DND-41 (cell line): ENCODE data around the gene NPNT.
"Not testable (repeated sequence)": the region's sequence is repeated elsewhere in the genome, so short reads cannot be mapped to it uniquely, and the experiment has no call there.

Experiments
- ATAC-seq: fragments of 200-7000 bp; cut with Tn5 transposase; 3 replicates; pipeline ENCODE4 v1.9.1; 2021; ENCODE audit warnings: low read depth; ENCODE audit not compliant: insufficient read depth
- DNase-seq: peaks from one replicate; pipeline ENCODE4 v3.0.0-alpha.2; 2020
- H2AFZ ChIP-seq: 2 replicates; pipeline ENCODE4 v1.6.0; 2012; ENCODE audit warnings: low read depth, low read length
- H3K27ac ChIP-seq: 2 replicates; pipeline ENCODE4 v1.5.1; 2012; ENCODE audit warnings: low read length, inconsistent platforms
- H3K27me3 ChIP-seq: fragments of 200-600 bp; sonication (generic); 2 replicates; pipeline ENCODE4 v1.6.0; 2012; ENCODE audit warnings: low read length, mild to moderate bottlenecking, inconsistent platforms; ENCODE audit not compliant: insufficient read depth, poor library complexity
- H3K36me3 ChIP-seq: 2 replicates; pipeline ENCODE4 v1.5.1; 2012; ENCODE audit warnings: low read length, inconsistent platforms; ENCODE audit not compliant: insufficient read depth
- H3K4me1 ChIP-seq: 2 replicates; pipeline ENCODE4 v1.5.1; 2012; ENCODE audit warnings: mild to moderate bottlenecking, low read length; ENCODE audit not compliant: insufficient read depth
- H3K4me2 ChIP-seq: 2 replicates; pipeline ENCODE4 v1.6.0; 2012; ENCODE audit warnings: mild to moderate bottlenecking, moderate library complexity, low read length, inconsistent platforms; ENCODE audit not compliant: insufficient read depth
- H3K4me3 ChIP-seq, 2 experiments: fragments of 200-600 bp in 1 of 2; shearing (Covaris generic) in 1 of 2; 2 replicates each; pipeline ENCODE4 v1.5.1; 2012 to 2016; ENCODE audit warnings: inconsistent platforms in 2 of 2, low read length in 2 of 2, mild to moderate bottlenecking in 2 of 2, low read depth in 1 of 2, moderate library complexity in 1 of 2
- H3K79me2 ChIP-seq: 2 replicates; pipeline ENCODE4 v1.6.0; 2012; ENCODE audit warnings: low read length, inconsistent platforms; ENCODE audit not compliant: insufficient read depth
- H3K9ac ChIP-seq: 2 replicates; pipeline ENCODE4 v1.6.0; 2012; ENCODE audit warnings: low read depth, mild to moderate bottlenecking, inconsistent platforms, low read length, moderate library complexity
- H3K9me3 ChIP-seq: 2 replicates; pipeline ENCODE4 v1.5.1; 2012; ENCODE audit warnings: low read length, moderate library complexity, mild to moderate bottlenecking, inconsistent platforms; ENCODE audit not compliant: insufficient read depth, severe bottlenecking
- H4K20me1 ChIP-seq: 2 replicates; pipeline ENCODE4 v1.6.0; 2012; ENCODE audit warnings: low read length; ENCODE audit not compliant: insufficient read depth
- EZH2 ChIP-seq: IDR thresholded peaks from 3 replicates; pipeline ENCODE4 v1.6.1; 2012; ENCODE audit warnings: borderline replicate concordance, low read depth, mild to moderate bottlenecking, moderate library complexity, low read length, inconsistent platforms; ENCODE audit not compliant: severe bottlenecking
- TF ChIP-seq, protein P1 (sequence below): IDR thresholded peaks from 2 replicates; pipeline ENCODE4 v1.5.1; 2012; ENCODE audit warnings: borderline replicate concordance, low read length, moderate library complexity, mild to moderate bottlenecking; ENCODE audit not compliant: poor library complexity, severe bottlenecking; ENCODE audit errors: extremely low read depth

The NPNT gene

GRCh38 chr4:105894660-105895582, at the start of gene NPNT:
NPNT (plus strand) TSS chr4:105895471; CDS start chr4:105895653, 182 bp downstream.
- Histone ChIP-seq H3K27me3 (no peaks in the 10 kb centered on the region), H3K4me3 (no peak within 1 kb of the TSS)

GRCh38 chr4:105845559-105845958, 49.7 kb upstream of the NPNT start:
- Histone ChIP-seq H3K79me2 (no peaks in the 10 kb centered on the region), H3K4me1 (no peaks in the 10 kb centered on the region), H3K27me3 (no peaks in the 10 kb centered on the region), H3K4me2 (no peak overlapping the region), H3K9ac (no peak overlapping the region), H4K20me1 (no peaks in the 10 kb centered on the region), H2AFZ (no peak overlapping the region), H3K36me3 (peaks cover 21% of the 10 kb centered on the region), H3K9me3 (no peaks in the 10 kb centered on the region), H3K4me3 (no peak overlapping the region), H3K27ac (no peak overlapping the region)
- no peak for TF ChIP-seq EZH2
- TF ChIP-seq, protein P1, sequence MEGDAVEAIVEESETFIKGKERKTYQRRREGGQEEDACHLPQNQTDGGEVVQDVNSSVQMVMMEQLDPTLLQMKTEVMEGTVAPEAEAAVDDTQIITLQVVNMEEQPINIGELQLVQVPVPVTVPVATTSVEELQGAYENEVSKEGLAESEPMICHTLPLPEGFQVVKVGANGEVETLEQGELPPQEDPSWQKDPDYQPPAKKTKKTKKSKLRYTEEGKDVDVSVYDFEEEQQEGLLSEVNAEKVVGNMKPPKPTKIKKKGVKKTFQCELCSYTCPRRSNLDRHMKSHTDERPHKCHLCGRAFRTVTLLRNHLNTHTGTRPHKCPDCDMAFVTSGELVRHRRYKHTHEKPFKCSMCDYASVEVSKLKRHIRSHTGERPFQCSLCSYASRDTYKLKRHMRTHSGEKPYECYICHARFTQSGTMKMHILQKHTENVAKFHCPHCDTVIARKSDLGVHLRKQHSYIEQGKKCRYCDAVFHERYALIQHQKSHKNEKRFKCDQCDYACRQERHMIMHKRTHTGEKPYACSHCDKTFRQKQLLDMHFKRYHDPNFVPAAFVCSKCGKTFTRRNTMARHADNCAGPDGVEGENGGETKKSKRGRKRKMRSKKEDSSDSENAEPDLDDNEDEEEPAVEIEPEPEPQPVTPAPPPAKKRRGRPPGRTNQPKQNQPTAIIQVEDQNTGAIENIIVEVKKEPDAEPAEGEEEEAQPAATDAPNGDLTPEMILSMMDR = no peak
- DNase-seq (no peak), ATAC-seq (no peak)

More at GRCh38 chr4:105894660-105895582, at the start of gene NPNT:
- no peaks in the 10 kb centered on the region for H3K36me3 ChIP-seq
- no peaks in the 10 kb centered on the region for H4K20me1 ChIP-seq
- no peak within 1 kb of the TSS for H2AFZ ChIP-seq
- no peak within 1 kb of the TSS for H3K4me2 ChIP-seq
- no peak within 1 kb of the TSS for H3K27ac ChIP-seq
- no peak for TF ChIP-seq EZH2
- TF ChIP-seq, protein P1 = no peak
- H3K79me2 ChIP-seq = no peaks in the 10 kb centered on the region
- no peaks in the 10 kb centered on the region for H3K9me3 ChIP-seq
- ATAC-seq (no peak), DNase-seq (no peak)
- no peaks in the 10 kb centered on the region for H3K4me1 ChIP-seq
- no peak within 1 kb of the TSS for H3K9ac ChIP-seq

- H3K4me1 ChIP-seq = not testable (repeated sequence)
Measured at GRCh38 chr4:105848359-105848758, 46.9 kb upstream of the NPNT start.

DNA sequence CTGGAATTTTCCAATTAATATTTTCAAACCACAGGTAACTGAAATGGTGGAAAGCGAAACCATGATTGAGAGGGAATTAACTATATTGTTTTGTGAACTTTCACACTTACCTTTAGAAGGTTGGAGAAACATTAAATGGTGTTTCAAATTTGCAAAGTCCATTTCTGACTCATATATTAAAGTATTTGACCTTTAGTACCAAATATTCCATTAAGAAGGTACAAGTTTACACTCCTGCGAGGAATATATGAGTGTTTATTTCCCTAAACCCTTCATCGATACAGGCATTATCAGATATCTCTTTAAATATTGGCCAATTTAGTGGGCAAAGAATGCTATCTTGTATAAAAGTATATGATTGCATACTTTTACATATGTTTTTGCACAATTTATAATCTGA, 44.1 kb upstream of the NPNT start:
- Histone ChIP-seq H3K4me1 (no peaks in the 10 kb centered on the region), H3K4me3 (no peak overlapping the region), H3K27ac (no peak overlapping the region), H3K9me3 (no peaks in the 10 kb centered on the region), H3K36me3 (no peaks in the 10 kb centered on the region), H3K4me2 (no peak overlapping the region), H3K79me2 (no peaks in the 10 kb centered on the region), H3K27me3 (no peaks in the 10 kb centered on the region), H2AFZ (no peak overlapping the region), H3K9ac (no peak overlapping the region), H4K20me1 (no peaks in the 10 kb centered on the region)
- ATAC-seq = no peak
- no peak for DNase-seq
- TF ChIP-seq, protein P1 = no peak
- no peak for TF ChIP-seq EZH2

More at GRCh38 chr4:105848359-105848758, 46.9 kb upstream of the NPNT start:
- H3K4me3 ChIP-seq, H3K9me3 ChIP-seq, DNase-seq, H3K27me3 ChIP-seq, H3K27ac ChIP-seq, H2AFZ ChIP-seq, H4K20me1 ChIP-seq, H3K79me2 ChIP-seq, H3K9ac ChIP-seq, ATAC-seq, H3K4me2 ChIP-seq: not testable (repeated sequence)
- H3K36me3 ChIP-seq = peaks cover 14% of the 10 kb centered on the region

GRCh38 chr4:105852230-105852629, 43.0 kb upstream of the NPNT start:
- H3K27me3 ChIP-seq, H3K27ac ChIP-seq, H4K20me1 ChIP-seq, H3K4me3 ChIP-seq, DNase-seq, H3K79me2 ChIP-seq, H3K4me2 ChIP-seq, ATAC-seq, H3K9me3 ChIP-seq, H3K4me1 ChIP-seq, H3K36me3 ChIP-seq, H3K9ac ChIP-seq, H2AFZ ChIP-seq: not testable (repeated sequence)
